ENCODE measurements around the gene ACP6.

Gene ACP6

GRCh38 chr1:147640553-147641165, 29.7 kb downstream of the ACP6 start:
- DNase-seq (ENCODE audit: low read depth): peak; percentile 50
- H3K4me3 ChIP-seq (ENCODE audit: control insufficient read depth, low read depth, low read length): no peak overlapping the region
- TF ChIP-seq, protein P1, sequence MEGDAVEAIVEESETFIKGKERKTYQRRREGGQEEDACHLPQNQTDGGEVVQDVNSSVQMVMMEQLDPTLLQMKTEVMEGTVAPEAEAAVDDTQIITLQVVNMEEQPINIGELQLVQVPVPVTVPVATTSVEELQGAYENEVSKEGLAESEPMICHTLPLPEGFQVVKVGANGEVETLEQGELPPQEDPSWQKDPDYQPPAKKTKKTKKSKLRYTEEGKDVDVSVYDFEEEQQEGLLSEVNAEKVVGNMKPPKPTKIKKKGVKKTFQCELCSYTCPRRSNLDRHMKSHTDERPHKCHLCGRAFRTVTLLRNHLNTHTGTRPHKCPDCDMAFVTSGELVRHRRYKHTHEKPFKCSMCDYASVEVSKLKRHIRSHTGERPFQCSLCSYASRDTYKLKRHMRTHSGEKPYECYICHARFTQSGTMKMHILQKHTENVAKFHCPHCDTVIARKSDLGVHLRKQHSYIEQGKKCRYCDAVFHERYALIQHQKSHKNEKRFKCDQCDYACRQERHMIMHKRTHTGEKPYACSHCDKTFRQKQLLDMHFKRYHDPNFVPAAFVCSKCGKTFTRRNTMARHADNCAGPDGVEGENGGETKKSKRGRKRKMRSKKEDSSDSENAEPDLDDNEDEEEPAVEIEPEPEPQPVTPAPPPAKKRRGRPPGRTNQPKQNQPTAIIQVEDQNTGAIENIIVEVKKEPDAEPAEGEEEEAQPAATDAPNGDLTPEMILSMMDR (IDR thresholded peaks at IDR 0.05; ENCODE audit: control insufficient read depth, insufficient read depth, low read depth, low read length, missing control alignments): peak; percentile 94

GRCh38 chr1:147636314-147636713, 34.0 kb downstream of the ACP6 start:
- TF ChIP-seq, protein P1 (IDR thresholded peaks at IDR 0.05; ENCODE audit: control insufficient read depth, insufficient read depth, low read depth, low read length, missing control alignments): no peak
- H3K4me3 ChIP-seq (ENCODE audit: control insufficient read depth, low read depth, low read length): no peak overlapping the region
- no peak for DNase-seq (ENCODE audit: low read depth)

DNA sequence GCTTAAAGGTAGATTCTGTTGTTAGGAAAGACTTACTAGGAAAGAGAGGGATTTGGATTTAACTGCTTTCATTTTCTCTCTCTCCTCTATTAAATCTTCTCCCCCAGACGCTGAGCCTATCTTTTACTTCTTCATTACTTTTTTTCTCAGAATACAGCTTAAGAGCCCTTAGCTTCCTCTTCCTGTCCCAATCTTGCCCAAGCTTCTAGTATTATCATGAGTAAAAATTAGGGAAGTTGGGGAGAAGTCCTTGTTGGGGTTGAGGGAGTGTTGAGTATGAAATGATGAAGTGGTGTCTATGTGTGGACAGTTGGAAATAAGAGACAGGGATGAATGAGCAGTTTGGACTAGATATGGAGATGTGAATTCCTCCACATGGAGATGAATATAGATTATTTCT, 35.0 kb downstream of the ACP6 start:
- no peak overlapping the region for H3K4me3 ChIP-seq (ENCODE audit: control insufficient read depth, low read depth, low read length)
- TF ChIP-seq, protein P1 (IDR thresholded peaks at IDR 0.05; ENCODE audit: control insufficient read depth, insufficient read depth, low read depth, low read length, missing control alignments): no peak
- no peak for DNase-seq (ENCODE audit: low read depth)

DNA sequence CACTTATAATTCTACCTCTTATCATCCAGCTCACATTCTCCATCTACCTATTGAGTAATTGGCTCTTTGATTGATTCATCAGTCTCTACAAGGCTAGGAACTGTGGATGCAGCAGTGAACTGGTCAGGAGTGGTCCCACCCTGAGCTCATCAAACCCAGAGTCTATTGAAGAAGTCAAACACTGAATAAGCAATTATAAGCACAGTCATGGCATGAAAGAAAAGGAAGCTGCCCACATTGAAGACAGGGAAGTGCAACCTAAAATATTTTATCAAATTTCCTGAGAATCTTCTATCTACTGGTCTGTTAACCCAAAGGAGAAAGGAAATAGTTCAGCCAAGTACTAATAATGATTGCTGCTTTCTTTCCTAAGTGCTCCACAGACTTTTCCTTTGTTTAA, 35.7 kb downstream of the ACP6 start:
- TF ChIP-seq, protein P1 (IDR thresholded peaks at IDR 0.05; ENCODE audit: control insufficient read depth, insufficient read depth, low read depth, low read length, missing control alignments): no peak
- no peak for DNase-seq (ENCODE audit: low read depth)
- H3K4me3 ChIP-seq (ENCODE audit: control insufficient read depth, low read depth, low read length): no peak overlapping the region

DNA sequence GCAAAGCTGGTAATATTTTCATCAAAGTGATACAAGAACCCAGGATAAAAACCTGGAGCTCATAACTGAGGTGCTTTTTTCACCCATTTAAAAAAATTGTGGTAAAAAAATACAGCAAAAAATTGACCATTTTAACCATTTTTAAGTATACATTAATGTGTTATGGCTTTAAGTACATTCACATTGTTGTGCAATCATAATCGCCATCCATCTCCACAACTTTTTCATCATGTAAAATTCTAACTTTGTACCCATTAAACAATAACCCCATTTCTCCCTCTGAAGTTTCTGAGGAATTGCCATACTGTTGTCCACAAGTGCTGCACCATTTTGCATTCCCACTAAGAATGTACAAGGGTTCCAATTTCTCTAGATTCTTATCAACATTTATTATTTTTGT, 36.6 kb downstream of the ACP6 start:
- H3K4me3 ChIP-seq (ENCODE audit: control insufficient read depth, low read depth, low read length): no peak overlapping the region
- TF ChIP-seq, protein P1 (IDR thresholded peaks at IDR 0.05; ENCODE audit: control insufficient read depth, insufficient read depth, low read depth, low read length, missing control alignments): no peak
- no peak for DNase-seq (ENCODE audit: low read depth)

DNA sequence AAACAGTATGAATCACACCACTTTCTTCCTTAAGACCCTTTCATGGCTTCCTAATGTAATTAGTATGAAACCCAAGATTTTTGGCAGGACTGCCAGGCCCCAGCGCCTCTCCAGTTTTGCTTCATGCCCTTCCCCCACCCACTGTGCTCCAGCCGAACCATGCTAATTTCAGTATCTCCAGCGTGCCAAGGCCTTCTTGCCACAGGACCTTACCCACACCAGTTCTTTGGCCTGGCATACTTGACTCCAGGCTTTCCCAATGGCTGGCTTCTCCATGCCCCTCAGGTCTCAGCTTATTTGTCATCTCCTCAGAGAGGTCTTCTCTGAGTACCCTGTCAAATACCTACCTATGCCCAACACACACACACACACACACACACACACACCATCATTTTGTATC, 38.5 kb downstream of the ACP6 start:
- DNase-seq (ENCODE audit: low read depth): no peak
- TF ChIP-seq, protein P1 (IDR thresholded peaks at IDR 0.05; ENCODE audit: control insufficient read depth, insufficient read depth, low read depth, low read length, missing control alignments): no peak
- H3K4me3 ChIP-seq (ENCODE audit: control insufficient read depth, low read depth, low read length): no peak overlapping the region

DNA sequence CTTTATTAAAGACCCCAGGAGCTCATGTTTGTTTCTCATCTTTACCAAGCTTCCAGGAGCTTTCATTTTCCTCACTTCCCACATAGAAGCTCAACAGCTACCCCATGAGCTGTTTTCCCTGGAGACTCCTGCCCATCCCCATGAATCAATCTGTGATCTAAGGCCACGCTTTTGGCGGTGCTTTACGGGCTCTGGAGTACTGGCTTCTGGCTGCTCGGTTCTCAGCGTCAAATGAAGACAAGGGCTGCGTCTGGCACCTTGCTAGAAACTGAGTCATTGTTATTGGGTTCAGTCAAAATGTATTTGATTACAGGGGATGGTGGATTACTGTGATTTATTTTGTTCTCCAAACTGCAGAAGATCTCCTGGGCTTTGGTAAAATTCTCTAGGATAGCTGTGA, 39.9 kb downstream of the ACP6 start:
- no peak overlapping the region for H3K4me3 ChIP-seq (ENCODE audit: control insufficient read depth, low read depth, low read length)
- no peak for DNase-seq (ENCODE audit: low read depth)
- TF ChIP-seq, protein P1 (IDR thresholded peaks at IDR 0.05; ENCODE audit: control insufficient read depth, insufficient read depth, low read depth, low read length, missing control alignments): no peak
